ENCODE measurements around the gene EPHB1. TPM values are rescaled to one million over a fixed set of nuclear protein-coding genes. Genes with fewer than 3 reads are reported as not detected.

Gene EPHB1
- total RNA-seq, 1 experiment from 2014 or later = 0.86 TPM

DNA sequence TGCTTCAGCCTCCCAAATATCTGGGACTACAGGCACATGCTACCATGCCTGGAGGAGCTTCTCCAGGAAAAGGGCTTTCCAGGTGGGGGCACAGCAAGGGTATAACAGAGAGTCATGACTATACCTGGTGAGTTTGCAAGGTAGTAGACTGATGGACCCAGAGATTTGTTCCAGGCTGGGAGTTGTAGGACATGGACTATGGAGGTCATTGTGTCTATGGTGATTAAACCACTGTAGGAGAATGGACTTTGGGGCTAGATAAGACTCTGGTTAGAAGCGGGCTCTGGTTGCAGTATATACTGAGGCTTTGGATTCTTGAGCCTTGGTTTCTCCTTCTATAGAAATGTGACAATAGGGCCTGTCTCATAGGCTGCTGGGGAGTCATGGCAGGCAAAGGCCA is 104.7 kb downstream of the EPHB1 start:
- ChIA-PET RAD21 (ENCODE audit: low non-redundant PET in 1 of 2, low total read pairs in 2 of 2, uncharacterized antibody in 2 of 2, unreplicated experiment in 2 of 2) (no interaction called here), CTCF (no interaction called here), POLR2A (no interaction called here)
- no TSS peak for BruUV-seq (replicated peaks)
- Histone ChIP-seq H3K27me3 (ENCODE audit: insufficient read depth, low read length) (peaks cover 34% of the 10 kb centered on the region), H3K27ac (ENCODE audit: low read depth, low read length) (no peak overlapping the region), H3K9me3 (ENCODE audit: control insufficient read depth in 1 of 2, insufficient read depth in 1 of 2, low read depth in 1 of 2, low read length in 2 of 2) (no peaks in the 10 kb centered on the region), H3K36me3 (ENCODE audit: control insufficient read depth in 1 of 2, insufficient read depth in 2 of 2, low read length in 2 of 2) (no peaks in the 10 kb centered on the region), H3K4me3 (replicated peaks in 1 of 2; ENCODE audit: low read depth in 1 of 2, low read length in 2 of 2) (no peak overlapping the region), H3K4me2 (ENCODE audit: low read length) (no peak overlapping the region), H4K20me1 (ENCODE audit: insufficient read depth) (no peaks in the 10 kb centered on the region), H3K4me1 (ENCODE audit: control insufficient read depth in 1 of 2, insufficient read depth in 2 of 2, low read length in 2 of 2) (no peaks in the 10 kb centered on the region), H3K79me2 (ENCODE audit: insufficient read depth, low read length) (no peaks in the 10 kb centered on the region), H2AFZ (ENCODE audit: low read depth, low read length, poor library complexity, severe bottlenecking) (no peak overlapping the region), H3K9ac (ENCODE audit: low read length) (no peak overlapping the region), H3K9me2 (ENCODE audit: insufficient read depth) (no peaks in the 10 kb centered on the region)
- intact Hi-C loops (cut with micrococcal nuclease) = no loop called here
- DNase-seq (ENCODE audit: low read depth, low spot score) (no peak), ATAC-seq (no peak)
- no peak for TF ChIP-seq ATF3 (IDR thresholded peaks at IDR 0.05)
- no peak for TF ChIP-seq SRF (IDR thresholded peaks at IDR 0.05; ENCODE audit: low read depth)
- TF ChIP-seq POLR2A (IDR thresholded peaks at IDR 0.05; ENCODE audit: borderline replicate concordance, extremely low read depth, insufficient read depth, insufficient read length) = no peak
- TF ChIP-seq ELF1 (IDR thresholded peaks at IDR 0.05; ENCODE audit: borderline replicate concordance, low read depth) = no peak
- TF ChIP-seq SP1 (IDR thresholded peaks at IDR 0.05; ENCODE audit: low read depth) = no peak
- no peak for TF ChIP-seq RAD21 (IDR thresholded peaks at IDR 0.05; ENCODE audit: low read depth)
- TF ChIP-seq ZFX (IDR thresholded peaks at IDR 0.05) = no peak

- no peak for DNase-seq (ENCODE audit: low read depth, low spot score)
- CTCF ChIA-PET = no interaction called here
- TF ChIP-seq ZFX (IDR thresholded peaks at IDR 0.05) (no peak), EZH2phosphoT487 (IDR thresholded peaks at IDR 0.05; ENCODE audit: borderline replicate concordance) (no peak), ATF3 (IDR thresholded peaks at IDR 0.05) (no peak), MAX (IDR thresholded peaks at IDR 0.05) (no peak), JUND (IDR thresholded peaks at IDR 0.05) (no peak), POLR2A (IDR thresholded peaks at IDR 0.05; ENCODE audit: borderline replicate concordance, extremely low read depth, insufficient read depth, insufficient read length) (no peak), ZNF274 (IDR thresholded peaks at IDR 0.05; ENCODE audit: low read depth, low read length) (no peak), ELF1 (IDR thresholded peaks at IDR 0.05; ENCODE audit: borderline replicate concordance, low read depth) (no peak), CBX3 (IDR thresholded peaks at IDR 0.05; ENCODE audit: low read depth) (no peak), TCF7L2 (IDR thresholded peaks at IDR 0.05; ENCODE audit: borderline replicate concordance, extremely low read depth, insufficient read depth, insufficient read length) (no peak), EZH2 (IDR thresholded peaks at IDR 0.05) (no peak), ZBTB33 (IDR thresholded peaks at IDR 0.05; ENCODE audit: extremely low read depth, insufficient replicate concordance, low read length) (no peak)
- TF ChIP-seq, protein P1, sequence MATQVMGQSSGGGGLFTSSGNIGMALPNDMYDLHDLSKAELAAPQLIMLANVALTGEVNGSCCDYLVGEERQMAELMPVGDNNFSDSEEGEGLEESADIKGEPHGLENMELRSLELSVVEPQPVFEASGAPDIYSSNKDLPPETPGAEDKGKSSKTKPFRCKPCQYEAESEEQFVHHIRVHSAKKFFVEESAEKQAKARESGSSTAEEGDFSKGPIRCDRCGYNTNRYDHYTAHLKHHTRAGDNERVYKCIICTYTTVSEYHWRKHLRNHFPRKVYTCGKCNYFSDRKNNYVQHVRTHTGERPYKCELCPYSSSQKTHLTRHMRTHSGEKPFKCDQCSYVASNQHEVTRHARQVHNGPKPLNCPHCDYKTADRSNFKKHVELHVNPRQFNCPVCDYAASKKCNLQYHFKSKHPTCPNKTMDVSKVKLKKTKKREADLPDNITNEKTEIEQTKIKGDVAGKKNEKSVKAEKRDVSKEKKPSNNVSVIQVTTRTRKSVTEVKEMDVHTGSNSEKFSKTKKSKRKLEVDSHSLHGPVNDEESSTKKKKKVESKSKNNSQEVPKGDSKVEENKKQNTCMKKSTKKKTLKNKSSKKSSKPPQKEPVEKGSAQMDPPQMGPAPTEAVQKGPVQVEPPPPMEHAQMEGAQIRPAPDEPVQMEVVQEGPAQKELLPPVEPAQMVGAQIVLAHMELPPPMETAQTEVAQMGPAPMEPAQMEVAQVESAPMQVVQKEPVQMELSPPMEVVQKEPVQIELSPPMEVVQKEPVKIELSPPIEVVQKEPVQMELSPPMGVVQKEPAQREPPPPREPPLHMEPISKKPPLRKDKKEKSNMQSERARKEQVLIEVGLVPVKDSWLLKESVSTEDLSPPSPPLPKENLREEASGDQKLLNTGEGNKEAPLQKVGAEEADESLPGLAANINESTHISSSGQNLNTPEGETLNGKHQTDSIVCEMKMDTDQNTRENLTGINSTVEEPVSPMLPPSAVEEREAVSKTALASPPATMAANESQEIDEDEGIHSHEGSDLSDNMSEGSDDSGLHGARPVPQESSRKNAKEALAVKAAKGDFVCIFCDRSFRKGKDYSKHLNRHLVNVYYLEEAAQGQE (IDR thresholded peaks at IDR 0.05; ENCODE audit: low read depth) = no peak
Observed at GRCh38 chr3:134900482-134900881, 105.4 kb downstream of the EPHB1 start.

More at GRCh38 chr3:134900482-134900881, 105.4 kb downstream of the EPHB1 start:
- H2AFZ ChIP-seq (ENCODE audit: low read depth, low read length, poor library complexity, severe bottlenecking) = no peak overlapping the region
- no peaks in the 10 kb centered on the region for H4K20me1 ChIP-seq (ENCODE audit: insufficient read depth)
- no peaks in the 10 kb centered on the region for H3K9me2 ChIP-seq (ENCODE audit: insufficient read depth)
- H3K79me2 ChIP-seq (ENCODE audit: insufficient read depth, low read length) = no peaks in the 10 kb centered on the region
- intact Hi-C loops (cut with micrococcal nuclease) = no loop called here
- no peaks in the 10 kb centered on the region for H3K4me1 ChIP-seq (ENCODE audit: control insufficient read depth in 1 of 2, insufficient read depth in 2 of 2, low read length in 2 of 2)
- no peak for ATAC-seq
- ChIA-PET POLR2A (no interaction called here), RAD21 (ENCODE audit: low non-redundant PET in 1 of 2, low total read pairs in 2 of 2, uncharacterized antibody in 2 of 2, unreplicated experiment in 2 of 2) (no interaction called here)
- no peak overlapping the region for H3K4me2 ChIP-seq (ENCODE audit: low read length)
- no peaks in the 10 kb centered on the region for H3K9me3 ChIP-seq (ENCODE audit: control insufficient read depth in 1 of 2, insufficient read depth in 1 of 2, low read depth in 1 of 2, low read length in 2 of 2)
- H3K36me3 ChIP-seq (ENCODE audit: control insufficient read depth in 1 of 2, insufficient read depth in 2 of 2, low read length in 2 of 2) = no peaks in the 10 kb centered on the region
- peaks cover 28% of the 10 kb centered on the region; the same call in 1 of the 2 replicates for H3K27me3 ChIP-seq (ENCODE audit: insufficient read depth, low read length)
- no peak overlapping the region for H3K9ac ChIP-seq (ENCODE audit: low read length)
- no TSS peak for BruUV-seq (replicated peaks)
- H3K27ac ChIP-seq (ENCODE audit: low read depth, low read length) = no peak overlapping the region
- no peak overlapping the region for H3K4me3 ChIP-seq (replicated peaks in 1 of 2; ENCODE audit: low read depth in 1 of 2, low read length in 2 of 2)

Measured in HCT116 (cell line).